Measurements from ENCODE around the gene FGGY. TPM values are rescaled to one million over a fixed set of nuclear protein-coding genes. Genes with fewer than 3 reads are reported as not detected.
A peak's percentile ranks its signal among the peaks of the same experiment; 100 is the strongest.
"Not testable (repeated sequence)": the region's sequence is repeated elsewhere in the genome, so short reads cannot be mapped to it uniquely, and the experiment has no call there.

FGGY gene
- 10 to 100 TPM; 23.3 to 26.4 (median 25.3) TPM for total RNA-seq

- intact Hi-C loops (cut with DNase I): loop anchor here (2.0 to 10.0 kb wide), 6 partner anchors 154 to 514 kb away; partner anchors contain the start of gene JUN
- Histone ChIP-seq H3K4me1 (peaks cover 18 to 31% (median 28%) of the 10 kb centered on the region in 4 donors), H3K27ac (replicated peaks in 1 of 4) (peak within 1 kb of the TSS; percentile 92 to 98 (median 96)), H3K9me3 (no peaks in the 10 kb centered on the region), H3K27me3 (no peaks in the 10 kb centered on the region), H3K36me3 (no peaks in the 10 kb centered on the region), H3K4me3 (peak within 1 kb of the TSS; percentile 57 to 68 (median 63))
- DNase-seq (ENCODE audit: extremely low spot score): peak; percentile 99
- TF ChIP-seq POLR2AphosphoS5 (IDR thresholded peaks at IDR 0.05): peak; percentile 86 to 94
- TF ChIP-seq EP300 (IDR thresholded peaks at IDR 0.05): no peak
- peak; percentile 88 for TF ChIP-seq POLR2A (IDR thresholded peaks at IDR 0.05; ENCODE audit: low read depth)
- peak in 1 of 3 experiments; percentile 5 for TF ChIP-seq CTCF (IDR thresholded peaks at IDR 0.05)
- under 1% methylated on average over 34 of the region's 78 CpGs for WGBS
Measured at GRCh38 chr1:59296358-59297256, at the start of gene FGGY. Gene FGGY (plus strand): TSS chr1:59297094. CDS start chr1:59321550, 24,456 bp downstream.

GRCh38 chr1:59248758-59249157, 48.1 kb upstream of the FGGY start:
- 75% methylated on average over 1 of the region's 1 CpG for WGBS
- no peaks in the 10 kb centered on the region for H3K27me3 ChIP-seq
- peaks cover 0 to 16% (median 3%) of the 10 kb centered on the region in 4 donors for H3K9me3 ChIP-seq
- H3K4me1 ChIP-seq: peaks cover 7 to 21% (median 18%) of the 10 kb centered on the region in 4 donors
- H3K36me3 ChIP-seq: no peaks in the 10 kb centered on the region
- H3K27ac ChIP-seq (replicated peaks in 1 of 4): peak overlapping the region in 2 of 4 donors; percentile 25 to 54
- intact Hi-C loops (cut with DNase I): loop anchor here (10.0 kb wide), 1 partner anchor 64 kb away; no protein-coding TSS in a partner anchor
- no peak overlapping the region for H3K4me3 ChIP-seq
- no peak for DNase-seq (ENCODE audit: extremely low spot score)
- TF ChIP-seq POLR2A (IDR thresholded peaks at IDR 0.05; ENCODE audit: low read depth) (no peak), POLR2AphosphoS5 (IDR thresholded peaks at IDR 0.05) (no peak), CTCF (IDR thresholded peaks at IDR 0.05) (no peak), EP300 (IDR thresholded peaks at IDR 0.05) (no peak)

GRCh38 chr1:59249396-59250137, 47.3 kb upstream of the FGGY start:
- Histone ChIP-seq H3K4me3 (no peak overlapping the region), H3K4me1 (peaks cover 7 to 21% (median 18%) of the 10 kb centered on the region in 4 donors), H3K9me3 (peaks cover 0 to 11% (median 3%) of the 10 kb centered on the region in 4 donors), H3K27ac (replicated peaks in 1 of 4) (peak overlapping the region in 2 of 4 donors; percentile 43 to 54), H3K36me3 (no peaks in the 10 kb centered on the region), H3K27me3 (no peaks in the 10 kb centered on the region)
- 58% methylated on average over 4 of the region's 4 CpGs for WGBS
- TF ChIP-seq EP300 (IDR thresholded peaks at IDR 0.05) (no peak), CTCF (IDR thresholded peaks at IDR 0.05) (no peak), POLR2AphosphoS5 (IDR thresholded peaks at IDR 0.05) (no peak), POLR2A (IDR thresholded peaks at IDR 0.05; ENCODE audit: low read depth) (no peak)
- intact Hi-C loops (cut with DNase I): loop anchor here (10.0 kb wide), 1 partner anchor 65 kb away; no protein-coding TSS in a partner anchor
- no peak for DNase-seq (ENCODE audit: extremely low spot score)

GRCh38 chr1:59251061-59251460, 45.8 kb upstream of the FGGY start:
- H3K27ac ChIP-seq (replicated peaks in 1 of 4); H3K36me3 ChIP-seq; DNase-seq (ENCODE audit: extremely low spot score); H3K27me3 ChIP-seq; intact Hi-C loops (cut with DNase I); H3K4me3 ChIP-seq: not testable (repeated sequence)
- H3K4me1 ChIP-seq: peaks cover 7 to 21% (median 18%) of the 10 kb centered on the region in 4 donors
- WGBS: 89% methylated on average over 10 of the region's 12 CpGs
- H3K9me3 ChIP-seq: peaks cover 0 to 11% (median 3%) of the 10 kb centered on the region in 4 donors

- H3K27me3 ChIP-seq; DNase-seq (ENCODE audit: extremely low spot score); H3K27ac ChIP-seq (replicated peaks in 1 of 4); intact Hi-C loops (cut with DNase I); H3K36me3 ChIP-seq; H3K9me3 ChIP-seq; H3K4me3 ChIP-seq: not testable (repeated sequence)
- no CpG with 5 or more reads among the region's 1 CpG for WGBS
- peaks cover 6 to 10% (median 7%) of the 10 kb centered on the region in 4 donors for H3K4me1 ChIP-seq
Measured at GRCh38 chr1:59256429-59256828, 40.5 kb upstream of the FGGY start.

Data from esophagus muscularis mucosa (tissue), 4 donors.